SIG-M5 treated with dmso at 0.1 percent for 504 hours (cell line): ENCODE measurements around the gene OPRM1.

Source experiments
- DNase-seq: peaks from one replicate; lab custom pipeline; 2025; ENCODE audit not compliant: unreplicated experiment; lab: John Stamatoyannopoulos, UW

The OPRM1 gene

GRCh38 chr6:154080461-154081189 is 41.6 kb downstream of the OPRM1 start:
- no peak for DNase-seq

DNA sequence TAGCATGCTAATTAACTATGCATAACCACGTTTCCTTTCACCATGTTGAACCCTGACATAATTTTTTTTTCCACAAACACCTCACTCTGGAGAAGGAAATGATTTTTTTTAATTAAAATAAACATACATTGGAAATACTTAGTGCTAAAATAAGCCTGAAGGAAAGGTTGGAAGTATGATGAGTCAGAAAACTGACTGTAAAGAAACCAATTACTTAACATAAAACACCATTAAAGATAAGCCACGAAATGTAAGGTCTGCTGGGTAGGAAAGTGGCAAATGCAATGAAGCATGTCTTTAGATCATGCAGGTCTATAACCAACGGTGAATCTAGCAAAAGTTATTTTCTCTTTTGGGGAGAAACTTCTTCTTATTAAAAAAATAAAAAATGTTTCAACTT is 47.5 kb downstream of the OPRM1 start:
- no peak for DNase-seq

DNA sequence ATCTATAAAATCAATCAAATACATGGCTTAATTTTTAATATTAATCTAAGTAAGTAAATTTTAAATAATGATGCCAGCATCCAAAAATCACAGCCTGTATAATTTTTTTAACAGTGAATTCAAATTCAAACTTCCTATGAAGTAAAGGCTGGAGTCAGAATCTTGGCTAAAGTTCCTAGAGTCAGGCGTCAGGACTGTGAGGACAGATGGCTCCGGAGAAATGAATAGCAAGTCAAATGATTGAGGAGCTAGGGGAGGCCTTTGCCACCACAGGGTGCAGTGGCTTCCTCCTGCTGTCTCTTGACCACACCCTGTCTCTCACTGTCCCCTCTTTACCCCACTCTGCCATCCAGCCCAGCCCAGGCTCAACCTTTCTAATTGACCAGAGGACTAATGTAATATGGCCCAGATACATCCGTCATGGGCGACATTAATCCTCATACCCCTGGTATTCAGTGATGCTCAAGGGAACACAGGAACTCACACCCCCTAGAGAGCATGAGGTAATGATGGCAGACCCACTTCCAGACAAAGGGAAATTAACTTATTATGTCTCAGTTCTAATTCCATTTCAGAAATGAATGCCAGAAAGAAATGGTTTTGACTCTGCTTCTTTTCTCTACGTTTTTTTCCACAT is 53.4 kb downstream of the OPRM1 start:
- DNase-seq: no peak

- DNase-seq: no peak
Observed at GRCh38 chr6:154093231-154094044, 54.4 kb downstream of the OPRM1 start.

GRCh38 chr6:154095571-154095970 is 56.5 kb downstream of the OPRM1 start:
- DNase-seq: no peak

DNA sequence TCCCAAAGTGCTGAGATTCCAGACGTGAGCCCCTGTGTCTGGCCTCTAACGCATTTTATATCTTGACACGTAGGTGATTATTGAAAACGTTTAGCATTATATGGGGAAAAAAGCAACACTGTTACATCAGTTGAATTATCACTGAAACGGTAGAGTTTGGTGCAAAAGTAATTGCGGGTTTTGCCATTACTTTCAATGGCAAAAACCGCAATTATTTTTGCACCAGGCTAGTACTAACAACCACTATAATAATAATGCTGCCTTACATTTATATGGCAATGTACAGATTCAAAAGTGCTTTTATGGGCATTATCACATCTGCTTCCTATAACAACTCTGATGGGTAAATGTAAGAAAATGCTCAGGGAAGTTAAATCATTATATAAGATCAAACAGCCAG is 57.3 kb downstream of the OPRM1 start:
- DNase-seq: no peak

GRCh38 chr6:154096834-154097233 is 57.8 kb downstream of the OPRM1 start:
- no peak for DNase-seq

DNA sequence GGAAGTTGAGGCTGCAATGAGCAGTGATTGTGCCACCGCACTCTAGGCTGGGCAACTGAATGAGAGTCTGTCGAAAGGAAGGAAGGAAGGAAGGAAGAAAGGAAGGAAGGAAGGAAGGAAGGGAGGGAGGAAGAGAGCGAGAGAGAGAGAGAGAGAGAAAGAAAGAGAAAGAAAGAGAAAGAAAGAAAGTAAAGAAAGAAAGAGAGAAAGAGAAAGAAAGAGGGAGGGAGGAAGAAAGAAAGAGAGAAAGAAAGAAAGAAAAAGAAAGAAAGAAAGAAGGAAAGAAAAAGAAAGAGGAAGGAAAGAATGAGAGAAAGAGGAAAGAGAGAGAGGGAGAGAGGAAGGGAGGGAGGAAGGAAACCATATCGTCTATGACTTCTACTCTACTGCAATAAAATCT is 60.2 kb downstream of the OPRM1 start:
- DNase-seq: no peak

- no peak for DNase-seq
Observed at GRCh38 chr6:154106251-154106650, 67.2 kb downstream of the OPRM1 start.

DNA sequence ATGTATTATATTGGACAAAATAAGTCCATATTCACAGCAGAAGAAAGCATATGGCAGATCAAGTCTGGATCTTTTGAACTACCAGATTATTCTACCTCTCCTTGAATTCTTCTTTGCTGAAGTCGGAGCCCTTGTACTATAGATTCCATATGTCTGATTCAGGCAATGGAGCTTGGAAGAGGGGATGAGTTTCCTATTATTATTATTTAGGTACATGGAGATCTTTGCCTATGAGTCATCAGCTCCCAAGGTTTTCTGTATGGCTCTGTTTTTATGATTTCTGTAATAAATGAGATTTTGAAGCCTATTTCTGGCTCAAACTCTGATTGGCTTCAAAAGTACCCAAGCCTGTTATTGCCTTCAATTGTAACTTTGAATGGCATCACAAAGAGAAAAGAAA is 72.0 kb downstream of the OPRM1 start:
- no peak for DNase-seq

GRCh38 chr6:154112181-154112809 is 73.3 kb downstream of the OPRM1 start:
- no peak for DNase-seq

- DNase-seq: no peak
Observed at GRCh38 chr6:154113392-154113791, 74.4 kb downstream of the OPRM1 start.

- no peak for DNase-seq
Observed at GRCh38 chr6:154117485-154117884, 78.4 kb downstream of the OPRM1 start.

DNA sequence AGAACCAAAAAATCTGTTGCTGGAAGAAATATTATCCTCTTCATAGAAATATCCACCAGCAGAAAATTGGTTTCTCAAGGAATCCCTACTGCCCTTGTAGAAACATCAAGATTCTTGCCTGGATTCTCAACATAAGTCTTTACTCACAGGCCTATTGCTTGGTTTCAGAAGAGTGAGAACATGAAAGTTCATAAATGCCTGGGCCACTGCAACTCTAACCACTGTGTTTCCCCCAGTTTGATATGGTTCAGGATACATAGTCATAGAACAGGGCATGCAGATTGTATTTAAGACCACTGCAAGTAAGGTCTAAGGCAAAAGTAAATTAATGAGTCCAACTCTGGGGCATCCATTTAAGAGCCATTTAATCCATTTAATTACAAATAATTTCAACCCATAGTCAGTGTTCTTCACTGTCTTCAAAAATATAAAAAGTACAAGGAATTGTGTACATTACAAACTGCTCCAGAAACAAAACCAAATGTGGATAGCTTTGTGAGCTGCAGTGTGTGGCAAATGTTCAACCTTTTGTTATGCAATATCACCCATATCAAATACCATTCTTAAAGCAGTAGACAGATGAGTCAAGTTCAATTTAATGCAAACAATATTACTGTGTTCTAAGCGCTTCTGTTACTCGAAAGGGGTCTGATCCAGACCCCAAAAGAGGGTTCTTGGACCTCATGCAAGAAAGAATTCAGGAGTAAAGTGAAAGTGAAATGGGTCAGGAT is 83.3 kb downstream of the OPRM1 start:
- DNase-seq: no peak

DNA sequence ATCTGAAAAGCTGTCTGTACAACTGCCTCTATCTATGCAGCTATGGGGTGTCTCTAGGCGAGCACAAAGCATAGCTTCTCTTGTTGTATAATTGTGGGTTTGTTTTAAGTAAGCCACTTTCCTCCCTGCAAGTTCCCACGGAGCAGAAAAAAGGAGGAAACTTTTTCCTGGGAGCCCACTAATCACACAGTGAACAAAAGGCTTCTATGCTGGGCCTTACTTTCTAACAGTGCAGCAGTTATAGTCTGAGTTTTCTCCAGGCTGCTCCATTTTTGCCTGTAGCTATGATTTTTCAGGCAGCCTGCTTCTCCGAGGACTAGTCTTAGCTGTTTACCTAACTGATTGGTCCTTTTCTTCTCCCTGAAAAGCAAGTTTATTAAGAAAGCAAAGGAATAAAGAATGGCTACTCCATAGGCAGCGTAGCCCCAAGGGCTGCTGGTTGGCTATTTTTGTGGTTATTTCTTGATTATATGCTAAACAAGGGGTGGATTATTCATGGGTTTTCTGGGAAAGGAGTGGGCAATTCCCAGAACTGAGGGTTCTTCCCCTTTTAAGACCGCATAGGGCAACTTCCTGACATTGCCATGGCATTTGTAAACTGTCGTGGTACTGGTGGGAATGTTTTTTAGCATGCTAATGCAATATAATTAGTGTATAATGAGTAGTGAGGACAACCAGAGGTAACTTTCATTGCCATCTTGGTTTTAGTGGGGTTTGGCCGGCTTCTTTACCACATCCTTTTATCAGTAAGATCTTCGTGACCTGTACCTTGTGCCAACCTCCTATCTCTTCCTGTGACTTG is 84.3 kb downstream of the OPRM1 start:
- DNase-seq: no peak

GRCh38 chr6:154125421-154125820 is 86.4 kb downstream of the OPRM1 start:
- no peak for DNase-seq

GRCh38 chr6:154127657-154128056 is 88.6 kb downstream of the OPRM1 start:
- DNase-seq: no peak

DNA sequence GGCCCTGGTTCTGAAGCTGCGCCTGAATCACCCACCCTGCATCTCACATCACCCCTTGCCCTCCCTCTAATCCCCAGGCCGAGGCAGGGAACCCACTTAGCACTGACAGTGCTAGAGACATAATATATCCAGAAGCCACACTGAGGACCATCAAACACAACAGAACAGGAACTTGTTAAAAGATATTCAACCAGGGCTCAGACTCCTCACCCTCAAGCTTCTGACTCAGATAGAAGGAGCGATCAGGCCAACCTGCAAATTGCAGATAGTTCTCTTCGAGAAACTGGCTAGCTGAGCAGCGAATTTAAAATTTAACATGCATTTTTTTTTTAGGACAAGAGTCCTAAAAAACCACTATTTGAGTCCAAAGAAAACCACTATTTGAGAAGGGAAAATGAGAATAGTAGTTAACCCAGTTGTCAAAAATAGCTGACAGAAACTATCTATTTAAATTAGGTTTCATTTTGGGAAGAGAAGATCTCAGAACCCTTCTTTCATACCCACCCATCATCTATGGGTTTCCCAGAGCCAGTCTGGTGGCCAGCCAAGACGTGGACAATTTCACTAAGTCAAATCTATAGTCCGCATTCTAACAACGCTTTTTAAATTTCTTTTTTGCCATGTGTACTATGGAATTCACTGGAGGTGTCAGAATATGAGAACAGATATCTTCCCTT is 95.6 kb downstream of the OPRM1 start:
- no peak for DNase-seq

DNA sequence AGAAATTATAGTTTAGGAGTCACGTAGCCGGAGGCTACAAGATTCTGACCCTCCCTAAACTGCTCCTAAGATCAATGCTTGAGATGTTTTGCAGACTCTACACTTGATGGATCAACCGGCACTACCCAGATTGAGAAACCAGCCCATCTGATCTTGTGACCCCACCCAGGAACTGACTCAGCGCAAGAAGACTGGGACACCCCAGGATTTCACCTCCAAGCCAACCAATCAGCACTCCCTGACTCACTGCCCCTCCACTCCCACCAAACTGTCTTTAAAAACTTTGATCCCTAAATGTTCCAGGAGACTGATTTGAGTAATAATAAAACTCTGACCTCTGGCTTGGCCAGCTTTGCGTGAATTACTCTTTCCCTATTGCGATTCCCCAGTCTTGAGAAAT is 99.8 kb downstream of the OPRM1 start:
- DNase-seq: no peak

- peak; percentile 82 for DNase-seq
Observed at GRCh38 chr6:154139892-154140291, 100.9 kb downstream of the OPRM1 start.
